NCI-H1105 treated with DMSO at 0.1 percent for 48 hours (cell line): ENCODE measurements around the gene CTIF.

Experiments
- DNase-seq: peaks from one replicate; lab custom pipeline; 2025; lab: John Stamatoyannopoulos, UW

CTIF gene

GRCh38 chr18:48682768-48683167, 143.9 kb downstream of the CTIF start:
- no peak for DNase-seq

GRCh38 chr18:48683197-48683596, 144.4 kb downstream of the CTIF start:
- DNase-seq, result no peak

GRCh38 chr18:48683661-48684060, 144.8 kb downstream of the CTIF start:
- no peak for DNase-seq

GRCh38 chr18:48687346-48688042, 148.7 kb downstream of the CTIF start:
- no peak for DNase-seq

GRCh38 chr18:48688961-48689360, 150.1 kb downstream of the CTIF start:
- no peak for DNase-seq

GRCh38 chr18:48689548-48689947, 150.7 kb downstream of the CTIF start:
- no peak for DNase-seq

- no peak for DNase-seq
These were observed 151.7 kb downstream of the CTIF start for GRCh38 chr18:48690494-48690893.

GRCh38 chr18:48693006-48693405, 154.2 kb downstream of the CTIF start:
- DNase-seq, result no peak

GRCh38 chr18:48693625-48694262, 154.9 kb downstream of the CTIF start:
- no peak for DNase-seq

- no peak for DNase-seq
These were observed 155.5 kb downstream of the CTIF start for GRCh38 chr18:48694295-48694694.

- no peak for DNase-seq
These were observed 156.8 kb downstream of the CTIF start for GRCh38 chr18:48695671-48696070.

GRCh38 chr18:48696218-48696617, 157.4 kb downstream of the CTIF start:
- no peak for DNase-seq

- no peak for DNase-seq
These were observed 158.6 kb downstream of the CTIF start for GRCh38 chr18:48697441-48697840.

- DNase-seq, result no peak
These were observed 159.9 kb downstream of the CTIF start for GRCh38 chr18:48698707-48699106.

- no peak for DNase-seq
These were observed 160.9 kb downstream of the CTIF start for GRCh38 chr18:48699761-48700160.

GRCh38 chr18:48700446-48700845, 161.6 kb downstream of the CTIF start:
- no peak for DNase-seq

- DNase-seq, result no peak
These were observed 163.7 kb downstream of the CTIF start for GRCh38 chr18:48702346-48703027.

GRCh38 chr18:48703028-48703386, 164.2 kb downstream of the CTIF start:
- DNase-seq, result no peak

GRCh38 chr18:48703418-48703817, 164.6 kb downstream of the CTIF start:
- DNase-seq, result no peak

GRCh38 chr18:48705043-48705442, 166.2 kb downstream of the CTIF start:
- no peak for DNase-seq

GRCh38 chr18:48705531-48705930, 166.7 kb downstream of the CTIF start:
- no peak for DNase-seq

GRCh38 chr18:48706731-48707130, 167.9 kb downstream of the CTIF start:
- DNase-seq, result no peak

GRCh38 chr18:48707636-48708296, 168.9 kb downstream of the CTIF start:
- no peak for DNase-seq
